H9 (cell line): ENCODE data around the gene LAMTOR4. TPM values are rescaled to one million over a fixed set of nuclear protein-coding genes. Genes with fewer than 3 reads are reported as not detected.

ENCODE experiments used
- DNase-seq: peaks from one replicate; pipeline ENCODE4 v3.0.0-alpha.2; 2017
- H2AFZ ChIP-seq: one replicate; pipeline ENCODE4 v1.6.1; 2013; ENCODE audit warnings: mild to moderate bottlenecking, low read length, control low read depth, moderate library complexity
- H2AK5ac ChIP-seq: 2 replicates; pipeline ENCODE4 v1.6.1; 2013; ENCODE audit warnings: low read length, control low read depth, mixed read lengths; ENCODE audit not compliant: insufficient read length
- H2BK120ac ChIP-seq: one replicate; pipeline ENCODE4 v1.6.1; 2013; ENCODE audit warnings: low read depth, mild to moderate bottlenecking, low read length, control low read depth, inconsistent platforms; ENCODE audit not compliant: poor library complexity, severe bottlenecking
- H2BK12ac ChIP-seq: 2 replicates; pipeline ENCODE4 v1.6.1; 2013; ENCODE audit warnings: low read length, control low read depth, mixed read lengths, low read depth; ENCODE audit not compliant: insufficient read length
- H2BK15ac ChIP-seq: 2 replicates; pipeline ENCODE4 v1.6.1; 2013; ENCODE audit warnings: low read depth, low read length, control low read depth
- H2BK20ac ChIP-seq: one replicate; pipeline ENCODE4 v1.6.1; 2013; ENCODE audit warnings: low read depth, mild to moderate bottlenecking, low read length, control low read depth, inconsistent platforms; ENCODE audit not compliant: poor library complexity, severe bottlenecking
- H2BK5ac ChIP-seq: 2 replicates; pipeline ENCODE4 v1.6.1; 2013; ENCODE audit warnings: low read length, control low read depth, mixed read lengths; ENCODE audit not compliant: insufficient read length
- H3K14ac ChIP-seq: 2 replicates; pipeline ENCODE4 v1.6.1; 2013; ENCODE audit warnings: low read length, control low read depth; ENCODE audit not compliant: insufficient read depth
- H3K18ac ChIP-seq: 2 replicates; pipeline ENCODE4 v1.6.1; 2013; ENCODE audit warnings: low read depth, mild to moderate bottlenecking, mixed read lengths, low read length, control low read depth; ENCODE audit not compliant: insufficient read length
- H3K23ac ChIP-seq: 2 replicates; pipeline ENCODE4 v1.6.1; 2013; ENCODE audit warnings: low read length, control low read depth, mixed read lengths, low read depth; ENCODE audit not compliant: insufficient read length
- H3K23me2 ChIP-seq: 2 replicates; pipeline ENCODE4 v1.6.1; 2013; ENCODE audit warnings: low read depth, mild to moderate bottlenecking, mixed read lengths, low read length, control low read depth; ENCODE audit not compliant: insufficient read length, poor library complexity, severe bottlenecking
- H3K27ac ChIP-seq: 2 replicates; pipeline ENCODE4 v1.5.1; 2013; ENCODE audit warnings: low read length, control low read depth, mixed read lengths, low read depth; ENCODE audit not compliant: insufficient read length
- H3K27me3 ChIP-seq: 2 replicates; pipeline ENCODE4 v1.6.1; 2013; ENCODE audit warnings: low read length, control low read depth, inconsistent platforms; ENCODE audit not compliant: insufficient read depth
- H3K4ac ChIP-seq: 2 replicates; pipeline ENCODE4 v1.6.1; 2013; ENCODE audit warnings: low read depth, mild to moderate bottlenecking, control low read depth, inconsistent platforms, low read length, moderate library complexity
- H3K4me1 ChIP-seq: 2 replicates; pipeline ENCODE4 v1.6.1; 2013; ENCODE audit warnings: low read length, control low read depth, inconsistent platforms; ENCODE audit not compliant: insufficient read depth
- H3K4me2 ChIP-seq: 2 replicates; pipeline ENCODE4 v1.6.1; 2013; ENCODE audit warnings: low read length, control low read depth, mixed read lengths; ENCODE audit not compliant: insufficient read length, insufficient read depth
- H3K56ac ChIP-seq: 2 replicates; pipeline ENCODE4 v1.6.1; 2013; ENCODE audit warnings: low read depth, mild to moderate bottlenecking, mixed read lengths, low read length, control low read depth; ENCODE audit not compliant: insufficient read length
- H3K79me1 ChIP-seq: 2 replicates; pipeline ENCODE4 v1.6.1; 2013; ENCODE audit warnings: low read depth, mild to moderate bottlenecking, moderate library complexity, low read length, control low read depth, inconsistent platforms; ENCODE audit not compliant: insufficient read depth, poor library complexity, severe bottlenecking
- H3K79me2 ChIP-seq: 2 replicates; pipeline ENCODE4 v1.6.1; 2013; ENCODE audit warnings: low read length, control low read depth, inconsistent platforms; ENCODE audit not compliant: insufficient read depth
- H3K9ac ChIP-seq: 2 replicates; pipeline ENCODE4 v1.6.1; 2013; ENCODE audit warnings: low read length, control low read depth, mixed read lengths; ENCODE audit not compliant: insufficient read length; ENCODE audit errors: extremely low read depth
- H3K9me3 ChIP-seq: one replicate; pipeline ENCODE4 v1.6.1; 2013; ENCODE audit warnings: low read depth, low read length, inconsistent platforms; ENCODE audit not compliant: control insufficient read depth
- H3T11ph ChIP-seq: one replicate; pipeline ENCODE4 v1.6.1; 2013; ENCODE audit warnings: mild to moderate bottlenecking, low read length, control low read depth, inconsistent platforms
- H4K20me1 ChIP-seq: one replicate; pipeline ENCODE4 v1.6.1; 2013; ENCODE audit not compliant: control insufficient read depth, insufficient read length, insufficient read depth
- H4K5ac ChIP-seq: 2 replicates; pipeline ENCODE4 v1.6.1; 2013; ENCODE audit warnings: low read depth, mild to moderate bottlenecking, mixed read lengths, low read length, control low read depth; ENCODE audit not compliant: insufficient read length
- H4K8ac ChIP-seq: replicated peaks from 2 replicates; pipeline ENCODE4 v1.6.1; 2013; ENCODE audit warnings: low read length, control low read depth, mixed read lengths, low read depth; ENCODE audit not compliant: insufficient read length
- H4K91ac ChIP-seq: 2 replicates; pipeline ENCODE4 v1.6.1; 2013; ENCODE audit warnings: low read depth, mild to moderate bottlenecking, moderate library complexity, mixed read lengths, low read length, control low read depth; ENCODE audit not compliant: insufficient read length
- H3K27ac Mint-ChIP-seq, 3 experiments: 2 replicates in 2 of 3; 3 replicates in 1 of 3; pipeline ENCODE4 v1.8.0; 2020 to 2021; ENCODE audit warnings: mixed read lengths in 3 of 3, mild to moderate bottlenecking in 1 of 3, moderate library complexity in 1 of 3
- H3K27me3 Mint-ChIP-seq: 2 replicates; pipeline ENCODE4 v1.8.0; 2021; ENCODE audit warnings: low read depth, mild to moderate bottlenecking, moderate library complexity, mixed read lengths
- H3K36me3 Mint-ChIP-seq, 3 experiments: 2 replicates in 2 of 3; 3 replicates in 1 of 3; pipeline ENCODE4 v1.8.0; 2020 to 2021; ENCODE audit warnings: low read depth in 3 of 3, mixed read lengths in 3 of 3; ENCODE audit not compliant: insufficient read depth in 1 of 3
- H3K4me1 Mint-ChIP-seq, 2 experiments: 2 replicates each; pipeline ENCODE4 v1.8.0; 2020; ENCODE audit warnings: mixed read lengths in 2 of 2
- H3K4me3 Mint-ChIP-seq, 2 experiments: 2 replicates in 1 of 2; 3 replicates in 1 of 2; pipeline ENCODE4 v1.8.0; 2020 to 2021; ENCODE audit warnings: mild to moderate bottlenecking in 2 of 2, mixed read lengths in 2 of 2, moderate library complexity in 1 of 2
- H3K9me3 Mint-ChIP-seq, 2 experiments: 2 replicates in 1 of 2; 3 replicates in 1 of 2; pipeline ENCODE4 v1.8.0; 2020; ENCODE audit warnings: mild to moderate bottlenecking in 2 of 2, mixed read lengths in 2 of 2, moderate library complexity in 1 of 2
- WGBS: extraction: QIAGEN DNeasy Blood & Tissue Kit; methylation state at CpG from one replicate; pipeline ENCODE4 v1.1.7; 2013; ENCODE audit warnings: missing lambda C conversion rate, low lambda C conversion rate, mixed read lengths; ENCODE audit not compliant: insufficient read length; ENCODE audit errors: extremely low coverage; 5-methylcytosine and 5-hydroxymethylcytosine counted together
- long read RNA-seq: library from polyadenylated mRNA; unstranded; transcript quantifications from one replicate; pipeline ENCODE4 v2.0.0, GENCODE V29; 2020
- total RNA-seq: library from RNA; stranded (reverse); gene quantifications from 2 replicates; pipeline ENCODE4 v1.2.1, GENCODE V29; 2021
- TF ChIP-seq, protein P1 (sequence below): fragments of 200-600 bp; sonication (generic); conservative IDR thresholded peaks from 3 replicates; pipeline ENCODE4 v1.8.0; 2021; ENCODE audit warnings: antibody characterized with exemption, mild to moderate bottlenecking

The LAMTOR4 gene
- 164 and 179 TPM in 2 replicates for total RNA-seq
- long read RNA-seq, transcript LAMTOR4-201 (4 exons, 605 nt): major isoform, 44 of 71 reads
- long read RNA-seq, transcript LAMTOR4-205 (4 exons, 621 nt): minor isoform, 12 of 71 reads
- long read RNA-seq, partial matches to known transcripts: 3 of 71 reads
- long read RNA-seq, other reads (novel, unspliced or antisense): 3 of 71 reads

DNA sequence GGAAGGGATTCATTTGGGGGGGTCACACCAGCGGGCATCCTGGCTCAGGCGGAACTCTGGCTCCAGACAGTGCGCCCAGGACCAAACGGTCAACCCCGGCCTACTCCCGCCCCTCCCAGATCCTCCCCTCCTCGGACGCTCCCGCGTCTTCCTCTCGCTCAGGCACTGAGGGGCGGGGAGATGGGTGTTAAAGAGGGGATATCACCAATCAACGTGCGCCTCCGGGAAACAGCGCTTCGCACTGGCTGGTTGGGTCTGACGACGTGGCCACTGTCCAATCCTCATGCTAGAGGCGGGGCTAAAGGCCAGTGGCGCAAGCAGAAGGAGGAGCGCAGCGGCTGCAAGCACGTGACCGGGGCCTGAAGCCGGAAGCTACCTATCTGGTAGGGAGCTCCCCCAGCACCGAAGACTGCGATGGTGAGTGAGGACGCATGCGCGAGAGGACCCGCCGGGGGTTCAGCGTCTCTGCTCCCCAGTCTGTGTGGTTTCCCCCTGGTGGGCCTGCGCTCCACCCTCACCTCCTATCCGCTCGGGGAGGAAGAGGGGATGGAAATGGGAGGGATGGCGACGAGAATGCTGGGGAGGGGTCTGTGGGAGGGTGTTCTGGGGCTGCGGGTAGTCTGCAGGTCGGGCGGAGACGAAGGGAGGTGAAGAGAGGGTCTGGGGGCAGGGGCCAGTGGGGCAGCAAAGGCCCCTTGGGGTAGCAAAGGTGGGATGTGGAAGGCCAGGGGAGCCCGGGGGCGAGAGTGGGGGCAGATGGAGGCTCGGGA, at the start of gene LAMTOR4:
Gene LAMTOR4, plus strand, starts transcription at position 360 of the 770 bp plus-strand sequence. Its CDS starts 55 bp downstream, at position 415.
- H3K27me3 Mint-ChIP-seq: peaks cover 2% of the 10 kb centered on the region; the same call in 1 of the 2 replicates
- TF ChIP-seq, protein P1, sequence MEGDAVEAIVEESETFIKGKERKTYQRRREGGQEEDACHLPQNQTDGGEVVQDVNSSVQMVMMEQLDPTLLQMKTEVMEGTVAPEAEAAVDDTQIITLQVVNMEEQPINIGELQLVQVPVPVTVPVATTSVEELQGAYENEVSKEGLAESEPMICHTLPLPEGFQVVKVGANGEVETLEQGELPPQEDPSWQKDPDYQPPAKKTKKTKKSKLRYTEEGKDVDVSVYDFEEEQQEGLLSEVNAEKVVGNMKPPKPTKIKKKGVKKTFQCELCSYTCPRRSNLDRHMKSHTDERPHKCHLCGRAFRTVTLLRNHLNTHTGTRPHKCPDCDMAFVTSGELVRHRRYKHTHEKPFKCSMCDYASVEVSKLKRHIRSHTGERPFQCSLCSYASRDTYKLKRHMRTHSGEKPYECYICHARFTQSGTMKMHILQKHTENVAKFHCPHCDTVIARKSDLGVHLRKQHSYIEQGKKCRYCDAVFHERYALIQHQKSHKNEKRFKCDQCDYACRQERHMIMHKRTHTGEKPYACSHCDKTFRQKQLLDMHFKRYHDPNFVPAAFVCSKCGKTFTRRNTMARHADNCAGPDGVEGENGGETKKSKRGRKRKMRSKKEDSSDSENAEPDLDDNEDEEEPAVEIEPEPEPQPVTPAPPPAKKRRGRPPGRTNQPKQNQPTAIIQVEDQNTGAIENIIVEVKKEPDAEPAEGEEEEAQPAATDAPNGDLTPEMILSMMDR: peak; percentile 34; the same call in 2 of the 3 replicates
- peak within 1 kb of the TSS; percentile 73 for H3K18ac ChIP-seq
- no peak within 1 kb of the TSS for H2BK15ac ChIP-seq
- peak within 1 kb of the TSS; percentile 60; the same call in 1 of the 2 replicates for H3K14ac ChIP-seq
- peak within 1 kb of the TSS; percentile 95 to 97 (median 97) for H3K27ac Mint-ChIP-seq
- no peak within 1 kb of the TSS for H2BK120ac ChIP-seq
- peak within 1 kb of the TSS; percentile 73 for H3K9ac ChIP-seq
- H3K4me1 Mint-ChIP-seq: peaks cover 21 to 27% of the 10 kb centered on the region in 2 experiments
- no CpG with 5 or more reads among the region's 46 CpGs for WGBS
- H3K4me2 ChIP-seq: peak within 1 kb of the TSS; percentile 60
- H3K36me3 Mint-ChIP-seq: peaks cover 12 to 32% (median 30%) of the 10 kb centered on the region in 3 experiments
- no peak within 1 kb of the TSS for H4K91ac ChIP-seq
- H3K4me3 Mint-ChIP-seq: peak within 1 kb of the TSS; percentile 98
- H4K5ac ChIP-seq: no peak within 1 kb of the TSS
- H3K4ac ChIP-seq: no peak within 1 kb of the TSS
- H2AK5ac ChIP-seq: no peak within 1 kb of the TSS
- no peaks in the 10 kb centered on the region for H3K79me1 ChIP-seq
- H4K20me1 ChIP-seq: peaks cover 2% of the 10 kb centered on the region
- H2BK12ac ChIP-seq: no peak within 1 kb of the TSS
- H2BK20ac ChIP-seq: no peak within 1 kb of the TSS
- H3K56ac ChIP-seq: no peak within 1 kb of the TSS
- no peak within 1 kb of the TSS for H3K27ac ChIP-seq
- DNase-seq: peak; percentile 100
- H2AFZ ChIP-seq: no peak within 1 kb of the TSS
- H3K9me3 Mint-ChIP-seq: no peaks in the 10 kb centered on the region
- H3T11ph ChIP-seq: no peak within 1 kb of the TSS
- no peak within 1 kb of the TSS for H4K8ac ChIP-seq
- no peaks in the 10 kb centered on the region for H3K27me3 ChIP-seq
- no peaks in the 10 kb centered on the region for H3K4me1 ChIP-seq
- peaks cover 6% of the 10 kb centered on the region for H3K23me2 ChIP-seq
- no peaks in the 10 kb centered on the region for H3K9me3 ChIP-seq
- H3K23ac ChIP-seq: no peak within 1 kb of the TSS
- no peak within 1 kb of the TSS for H2BK5ac ChIP-seq
- H3K79me2 ChIP-seq: no peaks in the 10 kb centered on the region
